HepG2 (cell line): ENCODE results near the gene SELPLG.

Experiments used
- NCOA2 ChIP-seq: sonication (generic); formaldehyde crosslinking; IDR thresholded peaks from 2 replicates; pipeline ENCODE4 v1.8.0; 2022; ENCODE audit warnings: inconsistent platforms
- POLR2A ChIP-seq, 2 experiments: IDR thresholded peaks; 2 replicates each; pipeline ENCODE4 v1.6.1; 2011; ENCODE audit warnings: low read depth in 2 of 2, low read length in 2 of 2, mild to moderate bottlenecking in 1 of 2, moderate library complexity in 1 of 2; ENCODE audit not compliant: insufficient read depth in 1 of 2
- TF ChIP-seq, protein P1 (sequence below): sonication (generic); formaldehyde crosslinking; IDR thresholded peaks from 2 replicates; pipeline ENCODE4 v1.5.0; 2020; ENCODE audit warnings: mild to moderate bottlenecking, missing genetic modification reagents, borderline replicate concordance

GRCh38 chr12:108598553-108599250 lies 35.0 kb downstream of the SELPLG start:
- TF ChIP-seq, protein P1, sequence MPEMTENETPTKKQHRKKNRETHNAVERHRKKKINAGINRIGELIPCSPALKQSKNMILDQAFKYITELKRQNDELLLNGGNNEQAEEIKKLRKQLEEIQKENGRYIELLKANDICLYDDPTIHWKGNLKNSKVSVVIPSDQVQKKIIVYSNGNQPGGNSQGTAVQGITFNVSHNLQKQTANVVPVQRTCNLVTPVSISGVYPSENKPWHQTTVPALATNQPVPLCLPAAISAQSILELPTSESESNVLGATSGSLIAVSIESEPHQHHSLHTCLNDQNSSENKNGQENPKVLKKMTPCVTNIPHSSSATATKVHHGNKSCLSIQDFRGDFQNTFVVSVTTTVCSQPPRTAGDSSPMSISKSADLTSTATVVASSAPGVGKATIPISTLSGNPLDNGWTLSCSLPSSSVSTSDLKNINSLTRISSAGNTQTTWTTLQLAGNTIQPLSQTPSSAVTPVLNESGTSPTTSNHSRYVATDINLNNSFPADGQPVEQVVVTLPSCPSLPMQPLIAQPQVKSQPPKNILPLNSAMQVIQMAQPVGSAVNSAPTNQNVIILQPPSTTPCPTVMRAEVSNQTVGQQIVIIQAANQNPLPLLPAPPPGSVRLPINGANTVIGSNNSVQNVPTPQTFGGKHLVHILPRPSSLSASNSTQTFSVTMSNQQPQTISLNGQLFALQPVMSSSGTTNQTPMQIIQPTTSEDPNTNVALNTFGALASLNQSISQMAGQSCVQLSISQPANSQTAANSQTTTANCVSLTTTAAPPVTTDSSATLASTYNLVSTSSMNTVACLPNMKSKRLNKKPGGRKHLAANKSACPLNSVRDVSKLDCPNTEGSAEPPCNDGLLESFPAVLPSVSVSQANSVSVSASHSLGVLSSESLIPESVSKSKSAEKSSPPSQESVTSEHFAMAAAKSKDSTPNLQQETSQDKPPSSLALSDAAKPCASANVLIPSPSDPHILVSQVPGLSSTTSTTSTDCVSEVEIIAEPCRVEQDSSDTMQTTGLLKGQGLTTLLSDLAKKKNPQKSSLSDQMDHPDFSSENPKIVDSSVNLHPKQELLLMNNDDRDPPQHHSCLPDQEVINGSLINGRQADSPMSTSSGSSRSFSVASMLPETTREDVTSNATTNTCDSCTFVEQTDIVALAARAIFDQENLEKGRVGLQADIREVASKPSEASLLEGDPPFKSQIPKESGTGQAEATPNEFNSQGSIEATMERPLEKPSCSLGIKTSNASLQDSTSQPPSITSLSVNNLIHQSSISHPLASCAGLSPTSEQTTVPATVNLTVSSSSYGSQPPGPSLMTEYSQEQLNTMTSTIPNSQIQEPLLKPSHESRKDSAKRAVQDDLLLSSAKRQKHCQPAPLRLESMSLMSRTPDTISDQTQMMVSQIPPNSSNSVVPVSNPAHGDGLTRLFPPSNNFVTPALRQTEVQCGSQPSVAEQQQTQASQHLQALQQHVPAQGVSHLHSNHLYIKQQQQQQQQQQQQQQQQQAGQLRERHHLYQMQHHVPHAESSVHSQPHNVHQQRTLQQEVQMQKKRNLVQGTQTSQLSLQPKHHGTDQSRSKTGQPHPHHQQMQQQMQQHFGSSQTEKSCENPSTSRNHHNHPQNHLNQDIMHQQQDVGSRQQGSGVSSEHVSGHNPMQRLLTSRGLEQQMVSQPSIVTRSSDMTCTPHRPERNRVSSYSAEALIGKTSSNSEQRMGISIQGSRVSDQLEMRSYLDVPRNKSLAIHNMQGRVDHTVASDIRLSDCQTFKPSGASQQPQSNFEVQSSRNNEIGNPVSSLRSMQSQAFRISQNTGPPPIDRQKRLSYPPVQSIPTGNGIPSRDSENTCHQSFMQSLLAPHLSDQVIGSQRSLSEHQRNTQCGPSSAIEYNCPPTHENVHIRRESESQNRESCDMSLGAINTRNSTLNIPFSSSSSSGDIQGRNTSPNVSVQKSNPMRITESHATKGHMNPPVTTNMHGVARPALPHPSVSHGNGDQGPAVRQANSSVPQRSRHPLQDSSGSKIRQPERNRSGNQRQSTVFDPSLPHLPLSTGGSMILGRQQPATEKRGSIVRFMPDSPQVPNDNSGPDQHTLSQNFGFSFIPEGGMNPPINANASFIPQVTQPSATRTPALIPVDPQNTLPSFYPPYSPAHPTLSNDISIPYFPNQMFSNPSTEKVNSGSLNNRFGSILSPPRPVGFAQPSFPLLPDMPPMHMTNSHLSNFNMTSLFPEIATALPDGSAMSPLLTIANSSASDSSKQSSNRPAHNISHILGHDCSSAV (CRISPR knock-in tag) = no peak
- TF ChIP-seq NCOA2 (no peak), POLR2A (IDR thresholded peaks at IDR 0.05; ENCODE audit: insufficient read depth in 1 of 2, low read depth in 2 of 2, low read length in 2 of 2) (no peak)
